GM19452 (cell line): Measurements from ENCODE around the gene TNPO3.
A peak's percentile ranks its signal among the peaks of the same experiment; 100 is the strongest.

Experiments
- ATAC-seq: cut with Tn5 transposase; IDR thresholded peaks from one replicate; pipeline ENCODE4 v1.9.1; 2021; ENCODE audit not compliant: unreplicated experiment

TNPO3 gene

GRCh38 chr7:129054438-129055293 is at the start of gene TNPO3:
TNPO3 (minus strand) TSS chr7:129055111; CDS start chr7:129054770, 341 bp downstream.
- peak; percentile 74 for ATAC-seq

DNA sequence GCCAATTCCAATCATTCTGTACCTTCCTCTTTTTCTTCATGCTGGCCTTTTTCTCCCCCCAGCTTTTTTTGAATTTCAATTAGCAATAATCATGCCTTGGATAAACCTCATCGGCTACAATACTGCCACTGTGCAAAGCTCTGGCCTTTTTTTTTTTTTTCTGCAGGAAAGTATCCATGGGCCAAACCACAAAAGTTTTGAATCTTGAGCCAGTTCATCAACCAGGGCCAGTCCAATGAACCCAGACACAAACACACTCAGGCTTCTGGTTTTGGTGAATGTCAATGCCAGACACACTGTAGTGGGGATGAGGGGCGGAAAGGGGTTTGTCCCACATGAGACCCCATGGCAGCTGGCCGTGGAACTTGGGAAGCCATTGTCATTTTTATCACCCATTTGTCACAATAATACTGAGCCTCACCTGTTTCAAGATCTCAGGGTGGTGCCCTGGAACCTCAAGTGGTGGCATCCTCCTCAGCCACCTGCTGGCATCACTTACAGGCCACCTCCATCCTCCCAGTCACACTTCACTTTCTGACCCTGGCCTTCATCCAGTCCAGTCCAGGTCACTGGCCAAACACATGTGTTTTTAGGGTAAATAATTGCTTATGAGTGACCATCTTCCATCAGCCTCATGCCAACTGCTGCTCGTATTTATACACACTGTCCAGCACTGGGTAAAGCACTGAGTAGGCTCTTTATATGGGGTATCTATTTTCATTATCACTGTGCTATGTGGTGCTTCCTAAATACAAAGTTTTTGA is 48.8 kb upstream of the TNPO3 start:
- no peak for ATAC-seq

DNA sequence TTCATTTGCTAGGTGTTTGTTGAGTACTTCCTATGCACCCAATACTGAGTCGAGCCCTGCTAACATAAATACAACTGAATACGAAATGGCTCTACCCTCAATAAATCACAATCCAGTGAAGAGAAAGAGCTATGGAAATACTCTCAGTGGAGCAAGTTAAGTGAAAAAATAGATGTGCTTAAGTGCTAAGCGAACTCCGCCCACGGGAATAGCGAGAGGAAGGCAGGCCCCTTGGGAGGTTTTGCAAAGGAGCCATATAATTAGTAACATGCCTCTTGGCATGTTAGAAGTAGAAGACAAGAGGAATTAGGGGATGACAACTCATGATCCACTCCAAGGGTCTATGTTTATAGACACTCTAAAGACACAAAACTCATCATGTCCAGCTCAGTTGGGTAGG is 46.8 kb upstream of the TNPO3 start:
- no peak for ATAC-seq

DNA sequence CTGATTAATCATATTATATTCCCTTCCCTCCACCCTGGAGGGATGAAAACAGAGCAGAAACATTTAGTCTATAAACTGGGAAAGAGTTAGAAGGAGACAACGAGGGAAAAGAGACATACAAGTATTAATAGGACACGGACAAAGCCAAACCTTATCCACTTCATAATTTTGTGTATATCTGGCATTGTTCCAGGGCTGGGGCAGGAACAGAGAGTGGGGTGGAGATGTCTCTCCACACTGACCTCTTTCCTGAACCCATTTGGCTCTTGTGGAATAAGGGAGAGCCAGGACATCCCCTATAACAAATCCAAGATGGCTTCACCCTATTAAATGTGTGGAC is 45.9 kb upstream of the TNPO3 start:
- ATAC-seq: no peak

GRCh38 chr7:129098409-129099084 is 43.6 kb upstream of the TNPO3 start:
- no peak for ATAC-seq

DNA sequence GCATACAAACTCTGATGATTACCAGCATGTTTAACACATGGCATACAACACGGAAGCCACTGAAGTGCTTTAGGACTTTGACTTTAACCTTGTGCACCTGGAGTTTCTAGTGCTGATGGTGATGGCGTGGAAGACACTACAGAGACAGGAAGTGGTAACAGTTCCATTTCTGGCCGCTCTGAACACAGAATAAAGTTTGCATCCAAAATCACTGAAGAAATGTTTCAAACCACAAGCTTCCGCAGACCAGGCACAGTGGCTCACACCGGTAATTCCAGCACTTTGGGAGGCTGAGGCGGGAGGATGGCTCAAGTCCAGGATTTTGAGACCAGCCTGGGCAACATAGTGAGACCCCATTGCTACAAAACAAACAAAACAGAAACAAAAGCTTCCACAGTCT is 40.3 kb upstream of the TNPO3 start:
- peak; percentile 89 for ATAC-seq

GRCh38 chr7:129094501-129094900 is 39.6 kb upstream of the TNPO3 start:
- ATAC-seq: no peak

DNA sequence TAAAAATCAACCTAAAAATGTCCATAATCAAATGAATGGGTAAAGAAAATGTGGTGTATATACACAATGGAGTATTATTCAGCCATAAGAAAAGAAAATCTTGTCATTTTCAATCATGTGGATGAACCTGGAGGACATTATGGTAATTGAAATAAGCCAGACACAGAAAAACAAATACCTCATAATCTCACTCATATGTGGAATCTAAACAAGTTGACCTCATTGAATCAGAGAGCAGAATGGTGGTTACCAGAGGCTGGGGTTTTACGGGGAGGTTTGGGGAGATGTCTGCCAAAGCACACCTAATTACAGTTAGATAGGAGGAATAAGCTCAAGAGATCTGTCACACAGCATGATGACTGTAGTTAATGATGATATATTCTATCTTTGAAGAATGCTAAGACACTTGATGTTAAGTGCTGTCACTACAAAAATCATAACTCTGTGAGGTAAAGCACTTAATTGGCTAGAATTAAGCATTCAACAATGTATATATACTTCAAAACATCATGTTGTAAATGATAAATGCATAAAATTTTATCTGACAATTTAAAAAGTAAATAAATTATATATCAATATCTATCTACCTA is 39.1 kb upstream of the TNPO3 start:
- no peak for ATAC-seq

GRCh38 chr7:129091484-129092002 is 36.6 kb upstream of the TNPO3 start:
- ATAC-seq: no peak

DNA sequence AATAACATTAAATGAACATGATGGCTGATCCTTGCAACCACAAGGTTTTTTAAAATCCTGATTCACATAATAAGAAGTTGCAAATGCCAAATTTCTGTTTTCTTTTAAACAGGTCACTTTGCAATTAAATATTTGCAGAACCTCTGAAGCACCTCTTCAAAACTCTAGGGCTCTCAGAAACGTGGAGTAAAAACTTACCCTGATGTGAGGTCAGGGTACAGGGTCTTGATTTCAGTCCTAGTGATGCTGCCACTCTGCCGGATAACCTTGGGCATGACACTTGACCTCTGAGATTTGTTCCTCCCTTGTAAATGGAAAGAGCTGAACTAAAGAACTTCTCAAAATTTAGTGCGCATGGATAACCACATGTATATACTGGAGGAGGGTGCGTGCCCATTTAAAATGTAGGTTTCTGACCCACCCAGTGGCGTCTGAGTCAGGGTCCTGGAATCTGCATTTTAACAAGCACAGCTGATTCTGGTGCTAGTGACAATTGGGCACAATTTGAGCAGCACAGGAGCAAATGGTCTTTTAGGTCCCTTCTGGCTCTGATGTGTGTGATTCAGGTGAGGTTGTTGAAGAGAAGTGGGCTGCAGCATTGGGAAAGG is 35.5 kb upstream of the TNPO3 start:
- no peak for ATAC-seq

DNA sequence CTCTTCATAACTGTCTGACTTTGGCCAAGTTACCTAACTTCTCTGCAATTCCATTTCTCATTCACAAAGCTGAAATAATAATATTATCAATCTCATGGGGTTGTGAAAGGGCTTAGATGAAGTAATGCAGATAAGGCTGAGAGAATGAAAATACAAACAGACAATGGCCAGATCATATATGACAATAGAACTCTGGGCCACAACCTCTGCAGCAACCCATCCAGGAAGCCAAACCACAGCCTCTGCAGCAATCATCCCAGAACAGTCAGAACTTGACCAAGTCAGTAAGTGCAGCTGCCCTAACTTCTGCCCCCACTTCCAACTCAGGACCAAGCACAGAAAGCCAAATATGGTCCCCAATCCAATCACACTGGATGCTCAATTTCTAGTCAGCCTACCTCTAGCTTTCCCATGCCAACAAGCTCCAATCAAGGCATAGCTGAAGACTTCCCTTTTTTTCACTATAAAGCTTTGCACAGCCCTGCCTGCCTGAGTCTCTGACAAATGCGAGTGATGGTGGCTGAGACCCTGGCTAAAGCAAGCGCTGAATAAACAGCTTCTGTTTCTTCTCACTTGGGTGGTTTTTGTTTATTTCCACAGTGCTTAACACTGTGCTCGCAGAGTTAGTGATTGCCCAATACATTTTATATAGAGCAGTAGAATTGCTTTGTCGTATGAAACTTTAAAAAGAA is 34.8 kb upstream of the TNPO3 start:
- peak; percentile 79 for ATAC-seq

DNA sequence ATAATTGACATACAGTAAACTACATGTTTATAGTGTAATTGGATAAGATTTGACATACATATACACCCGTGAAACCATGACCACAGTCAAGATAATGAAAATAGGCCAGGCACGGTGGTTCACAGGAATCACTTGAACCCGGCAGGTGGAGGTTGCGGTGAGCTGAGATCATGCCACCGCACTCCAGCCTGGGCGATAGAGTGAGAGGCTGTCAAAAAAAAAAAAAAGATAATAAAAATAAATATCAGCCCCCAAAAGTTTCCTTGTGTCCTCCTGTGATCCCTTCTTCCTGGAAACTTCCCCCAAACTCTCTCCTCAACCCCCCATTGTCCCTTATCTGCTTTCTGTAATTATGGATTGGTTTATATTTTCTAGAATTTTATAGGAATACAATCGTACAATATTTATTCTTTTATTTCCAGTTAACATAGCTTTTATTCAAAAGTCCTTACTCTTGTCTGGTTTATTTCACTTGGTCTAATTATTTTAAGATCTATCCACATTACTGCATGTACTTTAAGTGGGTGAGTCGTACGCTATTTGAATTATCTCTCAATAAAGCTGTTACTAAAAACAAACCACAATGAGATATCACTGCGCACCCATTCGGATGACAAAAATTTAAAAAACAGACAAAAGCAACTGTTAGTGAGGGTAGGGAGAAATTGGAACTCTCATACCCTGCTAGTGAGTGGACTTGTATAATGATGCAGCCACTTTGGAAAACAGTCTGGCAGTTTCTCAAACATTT is 30.1 kb upstream of the TNPO3 start:
- ATAC-seq: no peak

- ATAC-seq: no peak
These were observed 28.6 kb upstream of the TNPO3 start for GRCh38 chr7:129083525-129083924.

DNA sequence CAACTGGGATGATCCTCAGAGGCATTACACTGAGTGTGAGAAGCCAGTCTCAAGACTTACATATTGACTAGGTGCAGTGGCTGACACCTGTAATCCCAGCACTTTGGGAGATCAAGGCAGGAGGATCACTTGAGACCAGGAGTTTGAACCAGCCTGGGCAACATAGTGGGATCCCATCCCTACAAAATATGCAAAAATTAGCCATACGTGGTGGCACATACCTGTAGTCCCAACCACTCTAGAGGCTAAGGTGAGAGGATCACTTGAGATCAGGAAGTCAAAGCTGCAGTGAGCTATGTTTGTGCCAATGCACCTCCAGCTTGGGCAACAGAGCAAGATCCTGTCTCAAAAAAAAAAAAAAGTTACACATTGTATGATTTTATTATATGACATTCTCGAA is 23.5 kb upstream of the TNPO3 start:
- no peak for ATAC-seq

DNA sequence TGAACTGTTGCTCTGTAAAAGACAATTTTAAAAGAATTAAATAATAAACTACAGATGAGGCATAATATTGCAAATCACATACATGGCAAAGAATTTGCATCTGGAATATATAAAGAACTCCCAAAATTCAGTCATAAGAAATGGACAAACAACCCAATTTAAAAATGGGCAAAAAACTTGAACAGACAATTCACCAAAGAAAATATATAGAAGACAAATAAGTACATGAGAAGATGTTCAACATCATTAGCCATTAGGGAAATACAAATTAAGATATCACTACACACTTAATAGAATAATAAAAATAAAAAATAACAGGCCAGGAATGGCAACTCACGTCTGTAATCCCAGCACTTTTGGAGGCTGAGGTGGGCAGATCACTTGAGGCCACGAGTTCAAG is 22.0 kb upstream of the TNPO3 start:
- no peak for ATAC-seq

- no peak for ATAC-seq
These were observed 20.1 kb upstream of the TNPO3 start for GRCh38 chr7:129074994-129075393.

- ATAC-seq: no peak
These were observed 19.5 kb upstream of the TNPO3 start for GRCh38 chr7:129074361-129074871.

DNA sequence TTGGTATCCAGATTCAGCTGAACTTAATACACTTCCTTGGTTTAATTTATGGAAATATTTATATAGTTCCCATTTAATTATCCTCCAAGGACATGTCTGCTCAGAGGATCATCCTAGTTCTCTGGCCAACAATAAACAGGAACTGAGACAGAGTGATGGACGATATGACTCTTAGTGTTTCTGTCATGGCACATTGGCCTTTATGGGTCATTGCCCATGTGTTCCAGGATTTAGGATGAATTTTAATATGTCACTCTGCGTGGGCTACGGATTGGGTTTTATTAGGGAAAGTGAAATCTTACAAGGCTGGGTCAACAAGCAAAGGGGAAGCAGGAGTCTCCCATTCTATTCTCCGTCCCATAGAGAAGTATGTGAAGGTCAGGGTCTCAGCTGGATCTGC is 18.8 kb upstream of the TNPO3 start:
- ATAC-seq: no peak

GRCh38 chr7:129073204-129073603 is 18.3 kb upstream of the TNPO3 start:
- no peak for ATAC-seq
